Activated naive CD4-positive, alpha-beta T cell treated with anti-CD3 and anti-CD28 coated beads, Interleukin-2, amount 50 U/mL, for 24 hours (primary cell): Measurements from ENCODE around the gene SLC25A13.
A peak's percentile ranks its signal among the peaks of the same experiment; 100 is the strongest.

Experiments
- H3K27ac Mint-ChIP-seq: one replicate; pipeline ENCODE4 v1.8.0; 2021; ENCODE audit warnings: mild to moderate bottlenecking, mixed read lengths
- H3K27me3 Mint-ChIP-seq: one replicate; pipeline ENCODE4 v1.8.0; 2021; ENCODE audit warnings: mixed read lengths
- H3K36me3 Mint-ChIP-seq: one replicate; pipeline ENCODE4 v1.8.0; 2021; ENCODE audit warnings: mixed read lengths
- H3K4me1 Mint-ChIP-seq: one replicate; pipeline ENCODE4 v1.8.0; 2021; ENCODE audit warnings: mixed read lengths
- H3K4me3 Mint-ChIP-seq: one replicate; pipeline ENCODE4 v1.8.0; 2021; ENCODE audit warnings: mild to moderate bottlenecking, mixed read lengths
- H3K9me3 Mint-ChIP-seq: one replicate; pipeline ENCODE4 v1.8.0; 2021; ENCODE audit warnings: mixed read lengths

Gene SLC25A13

GRCh38 chr7:96287559-96287958, 34.3 kb downstream of the SLC25A13 start:
- peaks cover 21% of the 10 kb centered on the region for H3K36me3 Mint-ChIP-seq
- H3K9me3 Mint-ChIP-seq, result peaks cover 4% of the 10 kb centered on the region
- H3K4me3 Mint-ChIP-seq, result no peak overlapping the region
- peaks cover 64% of the 10 kb centered on the region for H3K4me1 Mint-ChIP-seq
- H3K27ac Mint-ChIP-seq, result peak overlapping the region; percentile 31
- H3K27me3 Mint-ChIP-seq, result no peaks in the 10 kb centered on the region

- no peaks in the 10 kb centered on the region for H3K27me3 Mint-ChIP-seq
- H3K27ac Mint-ChIP-seq, result peak overlapping the region; percentile 31
- H3K9me3 Mint-ChIP-seq, result peaks cover 4% of the 10 kb centered on the region
- H3K4me3 Mint-ChIP-seq, result no peak overlapping the region
- H3K4me1 Mint-ChIP-seq, result peaks cover 61% of the 10 kb centered on the region
- H3K36me3 Mint-ChIP-seq, result peaks cover 20% of the 10 kb centered on the region
These were observed 34.8 kb downstream of the SLC25A13 start for GRCh38 chr7:96287132-96287531.

- Mint-ChIP-seq H3K27ac (peak overlapping the region; percentile 91), H3K9me3 (peaks cover 4% of the 10 kb centered on the region), H3K27me3 (no peaks in the 10 kb centered on the region), H3K36me3 (peaks cover 13% of the 10 kb centered on the region), H3K4me3 (peak overlapping the region; percentile 74), H3K4me1 (peaks cover 49% of the 10 kb centered on the region)
These were observed 36.3 kb downstream of the SLC25A13 start for GRCh38 chr7:96285579-96285978.

GRCh38 chr7:96284835-96285234, 37.1 kb downstream of the SLC25A13 start:
- peak overlapping the region; percentile 91 for H3K27ac Mint-ChIP-seq
- H3K36me3 Mint-ChIP-seq, result peaks cover 12% of the 10 kb centered on the region
- peak overlapping the region; percentile 74 for H3K4me3 Mint-ChIP-seq
- peaks cover 4% of the 10 kb centered on the region for H3K9me3 Mint-ChIP-seq
- H3K4me1 Mint-ChIP-seq, result peaks cover 45% of the 10 kb centered on the region
- no peaks in the 10 kb centered on the region for H3K27me3 Mint-ChIP-seq

GRCh38 chr7:96284240-96284639, 37.7 kb downstream of the SLC25A13 start:
- H3K4me1 Mint-ChIP-seq, result peaks cover 46% of the 10 kb centered on the region
- no peak overlapping the region for H3K4me3 Mint-ChIP-seq
- no peaks in the 10 kb centered on the region for H3K27me3 Mint-ChIP-seq
- H3K27ac Mint-ChIP-seq, result peak overlapping the region; percentile 56
- peaks cover 4% of the 10 kb centered on the region for H3K9me3 Mint-ChIP-seq
- peaks cover 7% of the 10 kb centered on the region for H3K36me3 Mint-ChIP-seq

GRCh38 chr7:96282835-96283234, 39.1 kb downstream of the SLC25A13 start:
- peaks cover 8% of the 10 kb centered on the region for H3K36me3 Mint-ChIP-seq
- no peak overlapping the region for H3K27ac Mint-ChIP-seq
- peaks cover 47% of the 10 kb centered on the region for H3K4me1 Mint-ChIP-seq
- H3K4me3 Mint-ChIP-seq, result no peak overlapping the region
- no peaks in the 10 kb centered on the region for H3K27me3 Mint-ChIP-seq
- H3K9me3 Mint-ChIP-seq, result peaks cover 4% of the 10 kb centered on the region

- Mint-ChIP-seq H3K27ac (no peak overlapping the region), H3K27me3 (no peaks in the 10 kb centered on the region), H3K9me3 (no peaks in the 10 kb centered on the region), H3K4me3 (no peak overlapping the region), H3K36me3 (peaks cover 19% of the 10 kb centered on the region), H3K4me1 (peaks cover 3% of the 10 kb centered on the region)
These were observed 44.0 kb downstream of the SLC25A13 start for GRCh38 chr7:96277921-96278320.

GRCh38 chr7:96276019-96276418, 45.9 kb downstream of the SLC25A13 start:
- H3K9me3 Mint-ChIP-seq, result no peaks in the 10 kb centered on the region
- H3K27ac Mint-ChIP-seq, result no peak overlapping the region
- no peak overlapping the region for H3K4me3 Mint-ChIP-seq
- H3K27me3 Mint-ChIP-seq, result no peaks in the 10 kb centered on the region
- H3K36me3 Mint-ChIP-seq, result peaks cover 21% of the 10 kb centered on the region
- peaks cover 3% of the 10 kb centered on the region for H3K4me1 Mint-ChIP-seq

GRCh38 chr7:96273716-96274115, 48.2 kb downstream of the SLC25A13 start:
- Mint-ChIP-seq H3K36me3 (peaks cover 26% of the 10 kb centered on the region), H3K9me3 (no peaks in the 10 kb centered on the region), H3K27me3 (no peaks in the 10 kb centered on the region), H3K4me3 (no peak overlapping the region), H3K27ac (no peak overlapping the region), H3K4me1 (no peaks in the 10 kb centered on the region)

GRCh38 chr7:96269246-96269994, 52.5 kb downstream of the SLC25A13 start:
- H3K4me3 Mint-ChIP-seq, result no peak overlapping the region
- H3K4me1 Mint-ChIP-seq, result peaks cover 4% of the 10 kb centered on the region
- no peak overlapping the region for H3K27ac Mint-ChIP-seq
- peaks cover 16% of the 10 kb centered on the region for H3K36me3 Mint-ChIP-seq
- no peaks in the 10 kb centered on the region for H3K9me3 Mint-ChIP-seq
- no peaks in the 10 kb centered on the region for H3K27me3 Mint-ChIP-seq

- Mint-ChIP-seq H3K27ac (no peak overlapping the region), H3K4me1 (peaks cover 23% of the 10 kb centered on the region), H3K27me3 (no peaks in the 10 kb centered on the region), H3K36me3 (peaks cover 25% of the 10 kb centered on the region), H3K4me3 (no peak overlapping the region), H3K9me3 (no peaks in the 10 kb centered on the region)
These were observed 55.3 kb downstream of the SLC25A13 start for GRCh38 chr7:96266580-96266979.

GRCh38 chr7:96266015-96266414, 55.9 kb downstream of the SLC25A13 start:
- Mint-ChIP-seq H3K27ac (no peak overlapping the region), H3K27me3 (no peaks in the 10 kb centered on the region), H3K9me3 (no peaks in the 10 kb centered on the region), H3K4me1 (peaks cover 23% of the 10 kb centered on the region), H3K36me3 (peaks cover 23% of the 10 kb centered on the region), H3K4me3 (no peak overlapping the region)

- H3K4me3 Mint-ChIP-seq, result no peak overlapping the region
- peaks cover 26% of the 10 kb centered on the region for H3K4me1 Mint-ChIP-seq
- peaks cover 31% of the 10 kb centered on the region for H3K36me3 Mint-ChIP-seq
- H3K9me3 Mint-ChIP-seq, result peaks cover 20% of the 10 kb centered on the region
- no peak overlapping the region for H3K27ac Mint-ChIP-seq
- no peaks in the 10 kb centered on the region for H3K27me3 Mint-ChIP-seq
These were observed 67.9 kb downstream of the SLC25A13 start for GRCh38 chr7:96253964-96254363.

- H3K9me3 Mint-ChIP-seq, result peaks cover 20% of the 10 kb centered on the region
- no peak overlapping the region for H3K27ac Mint-ChIP-seq
- no peak overlapping the region for H3K4me3 Mint-ChIP-seq
- H3K36me3 Mint-ChIP-seq, result peaks cover 29% of the 10 kb centered on the region
- no peaks in the 10 kb centered on the region for H3K27me3 Mint-ChIP-seq
- peaks cover 26% of the 10 kb centered on the region for H3K4me1 Mint-ChIP-seq
These were observed 68.5 kb downstream of the SLC25A13 start for GRCh38 chr7:96253441-96253840.

GRCh38 chr7:96250776-96251361, 71.0 kb downstream of the SLC25A13 start:
- H3K4me3 Mint-ChIP-seq, result no peak overlapping the region
- peaks cover 26% of the 10 kb centered on the region for H3K4me1 Mint-ChIP-seq
- H3K36me3 Mint-ChIP-seq, result peaks cover 21% of the 10 kb centered on the region
- no peaks in the 10 kb centered on the region for H3K27me3 Mint-ChIP-seq
- H3K9me3 Mint-ChIP-seq, result peaks cover 12% of the 10 kb centered on the region
- H3K27ac Mint-ChIP-seq, result no peak overlapping the region

- Mint-ChIP-seq H3K4me3 (no peak overlapping the region), H3K9me3 (peaks cover 12% of the 10 kb centered on the region), H3K36me3 (peaks cover 19% of the 10 kb centered on the region)
These were observed 73.5 kb downstream of the SLC25A13 start for GRCh38 chr7:96248405-96248804.

More at GRCh38 chr7:96248405-96248804, 73.5 kb downstream of the SLC25A13 start:
- H3K27ac Mint-ChIP-seq, result no peak overlapping the region
- H3K4me1 Mint-ChIP-seq, result peaks cover 35% of the 10 kb centered on the region
- no peaks in the 10 kb centered on the region for H3K27me3 Mint-ChIP-seq
